ENCODE data around the gene TRIM60. TPM values are rescaled to one million over a fixed set of nuclear protein-coding genes. Genes with fewer than 3 reads are reported as not detected.
"Not testable (repeated sequence)": the region's sequence is repeated elsewhere in the genome, so short reads cannot be mapped to it uniquely, and the experiment has no call there.

TRIM60 gene
- not detected for total RNA-seq

GRCh38 chr4:165031436-165032211 lies at the start of gene TRIM60:
TSS of gene TRIM60 (plus strand) at chr4:165031999. CDS start at chr4:165040073, 8,074 bp downstream.
- Histone ChIP-seq H3K4me3 (replicated peaks in 1 of 3) (no peak within 1 kb of the TSS), H3K36me3 (no peaks in the 10 kb centered on the region), H3K27ac (no peak within 1 kb of the TSS), H3K27me3 (no peaks in the 10 kb centered on the region), H3K4me1 (no peaks in the 10 kb centered on the region), H3K9me3 (no peaks in the 10 kb centered on the region)
- DNase-seq = no peak
- intact Hi-C loops (cut with DNase I) = no loop called here
- TF ChIP-seq POLR2A (IDR thresholded peaks at IDR 0.05) (no peak), CTCF (IDR thresholded peaks at IDR 0.05) (no peak)
- 94 to 95% methylated on average over 37 to 41 of the region's 41 CpGs for WGBS, 2 donors

- WGBS, 2 donors = 77 to 82% methylated on average over 2 of the region's 2 CpGs
- no peak for TF ChIP-seq POLR2A (IDR thresholded peaks at IDR 0.05)
- no peak for TF ChIP-seq CTCF (IDR thresholded peaks at IDR 0.05)
These were observed 42.3 kb upstream of the TRIM60 start for GRCh38 chr4:164989471-164989870.

GRCh38 chr4:164990786-164991185 lies 41.0 kb upstream of the TRIM60 start:
- WGBS, 2 donors = 79 to 81% methylated on average over 10 of the region's 10 CpGs
- H3K4me3 ChIP-seq (replicated peaks in 1 of 3); DNase-seq; H3K36me3 ChIP-seq; H3K27me3 ChIP-seq; intact Hi-C loops (cut with DNase I); H3K4me1 ChIP-seq; H3K9me3 ChIP-seq; H3K27ac ChIP-seq: not testable (repeated sequence)

More at GRCh38 chr4:164989471-164989870, 42.3 kb upstream of the TRIM60 start:
- intact Hi-C loops (cut with DNase I) = no loop called here
- Histone ChIP-seq H3K9me3 (no peaks in the 10 kb centered on the region), H3K4me3 (replicated peaks in 1 of 3) (no peak overlapping the region), H3K4me1 (no peaks in the 10 kb centered on the region), H3K27me3 (no peaks in the 10 kb centered on the region), H3K36me3 (no peaks in the 10 kb centered on the region), H3K27ac (no peak overlapping the region)
- DNase-seq = no peak

GRCh38 chr4:164996123-164996522 lies 35.7 kb upstream of the TRIM60 start:
- H3K27me3 ChIP-seq; H3K36me3 ChIP-seq; DNase-seq; H3K4me3 ChIP-seq (replicated peaks in 1 of 3); H3K9me3 ChIP-seq; H3K27ac ChIP-seq; H3K4me1 ChIP-seq; intact Hi-C loops (cut with DNase I): not testable (repeated sequence)
- 83% methylated on average over 6 of the region's 6 CpGs for WGBS, 2 donors

- Histone ChIP-seq H3K4me3 (replicated peaks in 1 of 3) (no peak overlapping the region), H3K36me3 (no peaks in the 10 kb centered on the region), H3K9me3 (no peaks in the 10 kb centered on the region), H3K27ac (no peak overlapping the region), H3K4me1 (no peaks in the 10 kb centered on the region), H3K27me3 (no peaks in the 10 kb centered on the region)
- intact Hi-C loops (cut with DNase I) = no loop called here
- 80 to 90% methylated on average over 2 of the region's 2 CpGs for WGBS, 2 donors
- DNase-seq = no peak
- TF ChIP-seq CTCF (IDR thresholded peaks at IDR 0.05) = no peak
These were observed 34.5 kb upstream of the TRIM60 start for GRCh38 chr4:164997324-164997723.

GRCh38 chr4:164997941-164998340 lies 33.9 kb upstream of the TRIM60 start:
- 39 to 55% methylated on average over 6 of the region's 6 CpGs for WGBS, 2 donors
- intact Hi-C loops (cut with DNase I) = no loop called here
- Histone ChIP-seq H3K27me3 (no peaks in the 10 kb centered on the region), H3K9me3 (no peaks in the 10 kb centered on the region), H3K27ac (no peak overlapping the region), H3K4me1 (no peaks in the 10 kb centered on the region), H3K4me3 (replicated peaks in 1 of 3) (no peak overlapping the region), H3K36me3 (no peaks in the 10 kb centered on the region)
- TF ChIP-seq CTCF (IDR thresholded peaks at IDR 0.05) (no peak), POLR2A (IDR thresholded peaks at IDR 0.05) (no peak)
- DNase-seq = peak in 1 of 2 donors; percentile 12

GRCh38 chr4:164998526-164999080 lies 33.2 kb upstream of the TRIM60 start:
- intact Hi-C loops (cut with DNase I); H3K4me3 ChIP-seq (replicated peaks in 1 of 3); H3K27ac ChIP-seq; H3K9me3 ChIP-seq; DNase-seq; H3K27me3 ChIP-seq; H3K36me3 ChIP-seq; H3K4me1 ChIP-seq: not testable (repeated sequence)
- 58 to 64% methylated on average over 2 of the region's 2 CpGs for WGBS, 2 donors

- H3K27ac ChIP-seq; H3K36me3 ChIP-seq; H3K4me1 ChIP-seq; H3K27me3 ChIP-seq; H3K9me3 ChIP-seq; DNase-seq; H3K4me3 ChIP-seq (replicated peaks in 1 of 3); intact Hi-C loops (cut with DNase I): not testable (repeated sequence)
- WGBS, 2 donors = 46% methylated on average over 3 of the region's 4 CpGs
These were observed 29.8 kb upstream of the TRIM60 start for GRCh38 chr4:165001957-165002356.
